ENCODE data around the gene TMEM9B. TPM values are rescaled to one million over a fixed set of nuclear protein-coding genes. Genes with fewer than 3 reads are reported as not detected.
A peak's percentile ranks its signal among the peaks of the same experiment; 100 is the strongest.

Gene TMEM9B
- total and polyA plus RNA-seq, 9 of the 15 experiments (the other 6 are each of a cell fraction or from before 2014, with no cell fraction given), result 7.7 to 20.0 (median 14.0) TPM

DNA sequence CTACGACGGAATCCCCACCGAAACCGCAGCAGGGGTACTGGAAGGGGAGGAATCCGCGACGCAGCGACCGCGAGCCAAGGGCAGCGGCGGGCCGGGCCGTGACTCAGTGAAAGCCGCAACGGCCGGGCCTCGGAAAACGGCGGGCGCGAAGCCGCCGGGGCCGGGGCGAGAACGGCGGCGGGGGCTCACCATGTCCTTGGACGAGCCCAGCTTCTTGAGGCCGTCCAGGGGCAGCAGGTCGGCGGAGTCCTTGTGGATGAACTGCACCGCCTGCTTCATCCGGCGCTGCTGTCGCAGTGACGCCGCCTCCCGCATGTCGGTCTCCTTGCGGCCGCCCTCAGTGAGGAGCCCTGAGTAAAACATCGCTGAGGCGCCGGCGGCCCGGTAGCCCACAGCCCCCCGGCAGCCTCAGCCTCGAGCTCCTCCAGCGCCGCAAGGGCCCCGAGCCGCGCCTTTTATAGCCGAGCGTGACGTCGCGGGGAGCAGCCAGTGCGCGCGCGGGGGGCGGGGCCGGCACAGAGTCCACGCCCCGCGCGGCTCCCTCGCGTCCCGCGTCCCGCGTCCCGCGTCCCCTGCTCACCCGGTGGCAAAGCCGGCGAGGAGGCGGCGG lies 39.4 kb upstream of the TMEM9B start, which contains the start of gene NRIP3 (continued):
- no peak for TF ChIP-seq CCNT2 (IDR thresholded peaks at IDR 0.05; ENCODE audit: borderline replicate concordance, extremely low read depth, insufficient read length, low read depth, low read length)
- peak; percentile 41; the same call in 1 of the 2 replicates for TF ChIP-seq ZNF75A (CRISPR knock-in tag; IDR thresholded peaks at IDR 0.05)
- TF ChIP-seq, protein P1, sequence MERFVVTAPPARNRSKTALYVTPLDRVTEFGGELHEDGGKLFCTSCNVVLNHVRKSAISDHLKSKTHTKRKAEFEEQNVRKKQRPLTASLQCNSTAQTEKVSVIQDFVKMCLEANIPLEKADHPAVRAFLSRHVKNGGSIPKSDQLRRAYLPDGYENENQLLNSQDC (CRISPR knock-in tag; IDR thresholded peaks at IDR 0.05), result no peak
- TF ChIP-seq, protein P2, sequence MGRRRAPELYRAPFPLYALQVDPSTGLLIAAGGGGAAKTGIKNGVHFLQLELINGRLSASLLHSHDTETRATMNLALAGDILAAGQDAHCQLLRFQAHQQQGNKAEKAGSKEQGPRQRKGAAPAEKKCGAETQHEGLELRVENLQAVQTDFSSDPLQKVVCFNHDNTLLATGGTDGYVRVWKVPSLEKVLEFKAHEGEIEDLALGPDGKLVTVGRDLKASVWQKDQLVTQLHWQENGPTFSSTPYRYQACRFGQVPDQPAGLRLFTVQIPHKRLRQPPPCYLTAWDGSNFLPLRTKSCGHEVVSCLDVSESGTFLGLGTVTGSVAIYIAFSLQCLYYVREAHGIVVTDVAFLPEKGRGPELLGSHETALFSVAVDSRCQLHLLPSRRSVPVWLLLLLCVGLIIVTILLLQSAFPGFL (CRISPR knock-in tag; IDR thresholded peaks at IDR 0.05), result no peak
- peak; percentile 82 for TF ChIP-seq CREM (IDR thresholded peaks at IDR 0.05; ENCODE audit: low read depth)
- TF ChIP-seq C11orf30 (IDR thresholded peaks at IDR 0.05; ENCODE audit: low read depth), result no peak
- TF ChIP-seq, protein P3, sequence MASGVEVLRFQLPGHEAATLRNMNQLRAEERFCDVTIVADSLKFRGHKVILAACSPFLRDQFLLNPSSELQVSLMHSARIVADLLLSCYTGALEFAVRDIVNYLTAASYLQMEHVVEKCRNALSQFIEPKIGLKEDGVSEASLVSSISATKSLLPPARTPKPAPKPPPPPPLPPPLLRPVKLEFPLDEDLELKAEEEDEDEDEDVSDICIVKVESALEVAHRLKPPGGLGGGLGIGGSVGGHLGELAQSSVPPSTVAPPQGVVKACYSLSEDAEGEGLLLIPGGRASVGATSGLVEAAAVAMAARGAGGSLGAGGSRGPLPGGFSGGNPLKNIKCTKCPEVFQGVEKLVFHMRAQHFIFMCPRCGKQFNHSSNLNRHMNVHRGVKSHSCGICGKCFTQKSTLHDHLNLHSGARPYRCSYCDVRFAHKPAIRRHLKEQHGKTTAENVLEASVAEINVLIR (CRISPR knock-in tag; IDR thresholded peaks at IDR 0.05), result peak; percentile 77
- TF ChIP-seq, protein P4, sequence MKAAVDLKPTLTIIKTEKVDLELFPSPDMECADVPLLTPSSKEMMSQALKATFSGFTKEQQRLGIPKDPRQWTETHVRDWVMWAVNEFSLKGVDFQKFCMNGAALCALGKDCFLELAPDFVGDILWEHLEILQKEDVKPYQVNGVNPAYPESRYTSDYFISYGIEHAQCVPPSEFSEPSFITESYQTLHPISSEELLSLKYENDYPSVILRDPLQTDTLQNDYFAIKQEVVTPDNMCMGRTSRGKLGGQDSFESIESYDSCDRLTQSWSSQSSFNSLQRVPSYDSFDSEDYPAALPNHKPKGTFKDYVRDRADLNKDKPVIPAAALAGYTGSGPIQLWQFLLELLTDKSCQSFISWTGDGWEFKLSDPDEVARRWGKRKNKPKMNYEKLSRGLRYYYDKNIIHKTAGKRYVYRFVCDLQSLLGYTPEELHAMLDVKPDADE (conservative IDR thresholded peaks at IDR 0.05; ENCODE audit: control insufficient read depth, low read depth, low read length), result 0 out of 2 replicates have a peak, but pooled peaks have one; percentile 38
- TF ChIP-seq MAZ (CRISPR knock-in tag; conservative IDR thresholded peaks at IDR 0.05 in 1 of 2, IDR thresholded peaks at IDR 0.05 in 1 of 2), result peak in 1 of 2 experiments; percentile 78; a peak in 2 of 4 replicates
- 0 out of 2 replicates have a peak, but pooled peaks have one; percentile 66 for TF ChIP-seq ZNF212 (CRISPR knock-in tag; IDR thresholded peaks at IDR 0.05)
- TF ChIP-seq, protein P5, sequence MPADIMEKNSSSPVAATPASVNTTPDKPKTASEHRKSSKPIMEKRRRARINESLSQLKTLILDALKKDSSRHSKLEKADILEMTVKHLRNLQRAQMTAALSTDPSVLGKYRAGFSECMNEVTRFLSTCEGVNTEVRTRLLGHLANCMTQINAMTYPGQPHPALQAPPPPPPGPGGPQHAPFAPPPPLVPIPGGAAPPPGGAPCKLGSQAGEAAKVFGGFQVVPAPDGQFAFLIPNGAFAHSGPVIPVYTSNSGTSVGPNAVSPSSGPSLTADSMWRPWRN (IDR thresholded peaks at IDR 0.05; ENCODE audit: low read depth), result no peak
- TF ChIP-seq OTX1 (CRISPR knock-in tag; IDR thresholded peaks at IDR 0.05), result no peak
- peak; percentile 55 for TF ChIP-seq SMAD4 (CRISPR knock-in tag; conservative IDR thresholded peaks at IDR 0.05)
- TF ChIP-seq, protein P6, sequence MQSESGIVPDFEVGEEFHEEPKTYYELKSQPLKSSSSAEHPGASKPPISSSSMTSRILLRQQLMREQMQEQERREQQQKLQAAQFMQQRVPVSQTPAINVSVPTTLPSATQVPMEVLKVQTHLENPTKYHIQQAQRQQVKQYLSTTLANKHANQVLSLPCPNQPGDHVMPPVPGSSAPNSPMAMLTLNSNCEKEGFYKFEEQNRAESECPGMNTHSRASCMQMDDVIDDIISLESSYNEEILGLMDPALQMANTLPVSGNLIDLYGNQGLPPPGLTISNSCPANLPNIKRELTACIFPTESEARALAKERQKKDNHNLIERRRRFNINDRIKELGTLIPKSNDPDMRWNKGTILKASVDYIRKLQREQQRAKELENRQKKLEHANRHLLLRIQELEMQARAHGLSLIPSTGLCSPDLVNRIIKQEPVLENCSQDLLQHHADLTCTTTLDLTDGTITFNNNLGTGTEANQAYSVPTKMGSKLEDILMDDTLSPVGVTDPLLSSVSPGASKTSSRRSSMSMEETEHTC (IDR thresholded peaks at IDR 0.05), result 0 out of 2 replicates have a peak, but pooled peaks have one; percentile 21
- TF ChIP-seq, protein P7, sequence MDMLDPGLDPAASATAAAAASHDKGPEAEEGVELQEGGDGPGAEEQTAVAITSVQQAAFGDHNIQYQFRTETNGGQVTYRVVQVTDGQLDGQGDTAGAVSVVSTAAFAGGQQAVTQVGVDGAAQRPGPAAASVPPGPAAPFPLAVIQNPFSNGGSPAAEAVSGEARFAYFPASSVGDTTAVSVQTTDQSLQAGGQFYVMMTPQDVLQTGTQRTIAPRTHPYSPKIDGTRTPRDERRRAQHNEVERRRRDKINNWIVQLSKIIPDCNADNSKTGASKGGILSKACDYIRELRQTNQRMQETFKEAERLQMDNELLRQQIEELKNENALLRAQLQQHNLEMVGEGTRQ (CRISPR knock-in tag; IDR thresholded peaks at IDR 0.05), result no peak
- no peak for TF ChIP-seq SRSF7 (optimal IDR thresholded peaks at IDR 0.05; ENCODE audit: low read depth, low read length)
- peak; percentile 65; the same call in 1 of the 2 replicates for TF ChIP-seq POLR2H (tag; IDR thresholded peaks at IDR 0.05; ENCODE audit: low read depth)
- no peak for TF ChIP-seq GABPA (tag; conservative IDR thresholded peaks at IDR 0.05; ENCODE audit: low read depth)
- peak; percentile 75 for TF ChIP-seq E2F3 (CRISPR knock-in tag; IDR thresholded peaks at IDR 0.05)
- TF ChIP-seq ZNF274 (IDR thresholded peaks at IDR 0.05; ENCODE audit: borderline replicate concordance, low read depth, low read length), result no peak
- peak; percentile 51 for TF ChIP-seq NFE2 (IDR thresholded peaks at IDR 0.05; ENCODE audit: low read depth)

Measured in K562 (cell line).